ENCODE measurements around the gene COX17.

Gene COX17

GRCh38 chr3:119620899-119621298 is 56.3 kb downstream of the COX17 start:
- DNase-seq (ENCODE audit: low read depth) = no peak
